ENCODE data around the gene FOXP1. TPM values are rescaled to one million over a fixed set of nuclear protein-coding genes. Genes with fewer than 3 reads are reported as not detected.
A peak's percentile ranks its signal among the peaks of the same experiment; 100 is the strongest.
"Not testable (repeated sequence)": the region's sequence is repeated elsewhere in the genome, so short reads cannot be mapped to it uniquely, and the experiment has no call there.

The FOXP1 gene
- total RNA-seq, 2 experiments from 2014 or later, result 493 to 508 TPM

DNA sequence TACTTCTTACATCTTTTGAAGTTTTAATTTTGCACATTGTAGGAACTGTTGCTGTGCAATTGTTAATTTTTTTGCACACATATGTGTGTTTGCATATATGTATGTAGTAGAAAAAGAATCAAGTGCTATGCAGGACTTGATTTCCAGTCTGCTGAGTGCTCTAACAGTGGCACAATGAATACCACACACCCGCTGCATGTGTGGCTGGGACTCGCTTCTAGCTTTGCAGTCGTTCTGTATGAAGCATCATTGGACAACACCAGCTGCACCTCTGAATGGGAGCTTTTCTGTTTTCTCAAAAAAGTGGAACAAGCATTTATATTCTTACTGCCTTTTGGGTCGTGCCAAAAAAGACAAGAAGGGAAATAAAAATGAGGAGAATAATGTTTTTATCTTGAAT lies 564.7 kb downstream of the FOXP1 start:
- Mint-ChIP-seq H3K36me3 (ENCODE audit: low read depth) (peaks cover 88% of the 10 kb centered on the region), H3K4me1 (ENCODE audit: low read depth) (peaks cover 84% of the 10 kb centered on the region)
- no peak for ATAC-seq (ENCODE audit: poor library complexity)

GRCh38 chr3:71016178-71016845 lies 567.2 kb downstream of the FOXP1 start:
- ATAC-seq (ENCODE audit: poor library complexity), result no peak
- Histone ChIP-seq H3K9me3 (ENCODE audit: control insufficient read depth in 1 of 2, insufficient read depth in 1 of 2, low read length in 2 of 2) (no peaks in the 10 kb centered on the region), H3K4me3 (ENCODE audit: low read length) (no peak overlapping the region), H3K36me3 (ENCODE audit: insufficient read depth, low read length) (peaks cover 30% of the 10 kb centered on the region), H3K4me1 (ENCODE audit: insufficient read depth, low read length) (peaks cover 7% of the 10 kb centered on the region), H3K27ac (ENCODE audit: low read depth in 1 of 2, low read length in 2 of 2) (no peak overlapping the region), H3K27me3 (ENCODE audit: control insufficient read depth in 1 of 2, insufficient read depth in 2 of 2, low read length in 2 of 2) (no peaks in the 10 kb centered on the region)
- peak overlapping the region; percentile 61 for H3K27ac Mint-ChIP-seq
- CTCF ChIA-PET, result interaction anchor here (0.6 to 1.0 kb wide), 2 partner anchors 14 to 15 kb away, joined by 3 to 4 read pairs; no protein-coding TSS in a partner anchor
- no peaks in the 10 kb centered on the region for H3K9me3 Mint-ChIP-seq
- H3K36me3 Mint-ChIP-seq (ENCODE audit: low read depth), result peaks cover 91% of the 10 kb centered on the region
- H3K27me3 Mint-ChIP-seq, result no peaks in the 10 kb centered on the region
- no peak for TF ChIP-seq CTCF (IDR thresholded peaks at IDR 0.05)
- no peak for DNase-seq
- POLR2A ChIA-PET, result no interaction called here
- no peak overlapping the region for H3K4me3 Mint-ChIP-seq
- H3K4me1 Mint-ChIP-seq (ENCODE audit: low read depth), result peaks cover 85% of the 10 kb centered on the region
- intact Hi-C loops (cut with DNase I, micrococcal nuclease), result no loop called here

More for the DNA sequence above, 564.7 kb downstream of the FOXP1 start:
- no peaks in the 10 kb centered on the region for H3K27me3 Mint-ChIP-seq
- H3K4me3 Mint-ChIP-seq, result peak overlapping the region; percentile 0
- H3K9me3 Mint-ChIP-seq, result no peaks in the 10 kb centered on the region
- ChIA-PET CTCF (no interaction called here), POLR2A (interaction anchor here (0.6 kb wide), 1 partner anchor 30 kb away, joined by 4 read pairs; no protein-coding TSS in a partner anchor)
- Histone ChIP-seq H3K4me3 (ENCODE audit: low read length) (no peak overlapping the region), H3K36me3 (ENCODE audit: insufficient read depth, low read length) (peaks cover 39% of the 10 kb centered on the region), H3K27ac (ENCODE audit: low read depth in 1 of 2, low read length in 2 of 2) (peak overlapping the region in 1 of 2 donors; percentile 3), H3K9me3 (ENCODE audit: control insufficient read depth in 1 of 2, insufficient read depth in 1 of 2, low read length in 2 of 2) (no peaks in the 10 kb centered on the region), H3K4me1 (ENCODE audit: insufficient read depth, low read length) (peaks cover 6% of the 10 kb centered on the region), H3K27me3 (ENCODE audit: control insufficient read depth in 1 of 2, insufficient read depth in 2 of 2, low read length in 2 of 2) (no peaks in the 10 kb centered on the region)
- TF ChIP-seq CTCF (IDR thresholded peaks at IDR 0.05), result no peak
- peak overlapping the region; percentile 42 for H3K27ac Mint-ChIP-seq
- intact Hi-C loops (cut with DNase I, micrococcal nuclease), result no loop called here
- no peak for DNase-seq

- intact Hi-C loops (cut with DNase I, micrococcal nuclease), result loop anchor here in 1 of 2 experiments (5.0 kb wide), 3 partner anchors 288 to 573 kb away; no protein-coding TSS in a partner anchor
- POLR2A ChIA-PET; H3K9me3 Mint-ChIP-seq; CTCF ChIA-PET; DNase-seq; H3K9me3 ChIP-seq (ENCODE audit: control insufficient read depth in 1 of 2, insufficient read depth in 1 of 2, low read length in 2 of 2); H3K4me3 ChIP-seq (ENCODE audit: low read length); H3K27me3 ChIP-seq (ENCODE audit: control insufficient read depth in 1 of 2, insufficient read depth in 2 of 2, low read length in 2 of 2); ATAC-seq (ENCODE audit: poor library complexity); H3K27ac ChIP-seq (ENCODE audit: low read depth in 1 of 2, low read length in 2 of 2); H3K27me3 Mint-ChIP-seq: not testable (repeated sequence)
- peaks cover 18% of the 10 kb centered on the region for H3K4me1 ChIP-seq (ENCODE audit: insufficient read depth, low read length)
- H3K4me1 Mint-ChIP-seq (ENCODE audit: low read depth), result peaks cover 90% of the 10 kb centered on the region
- H3K4me3 Mint-ChIP-seq, result peak overlapping the region; percentile 11
- H3K36me3 ChIP-seq (ENCODE audit: insufficient read depth, low read length), result peaks cover 26% of the 10 kb centered on the region
- H3K36me3 Mint-ChIP-seq (ENCODE audit: low read depth), result peaks cover 95% of the 10 kb centered on the region
- peak overlapping the region; percentile 17 for H3K27ac Mint-ChIP-seq
These were observed 568.9 kb downstream of the FOXP1 start for GRCh38 chr3:71014616-71015015.
